C1 segment of cervical spinal cord (tissue), 14 donors: Measurements from ENCODE around the gene DENND2A.
A peak's percentile ranks its signal among the peaks of the same experiment; 100 is the strongest.
"Not testable (repeated sequence)": the region's sequence is repeated elsewhere in the genome, so short reads cannot be mapped to it uniquely, and the experiment has no call there.

Experiments
- DNase-seq, 14 donors: peaks; one replicate each; lab custom pipeline; 2025; lab: John Stamatoyannopoulos, UW

The DENND2A gene

GRCh38 chr7:140592964-140593671 lies 47.5 kb downstream of the DENND2A start:
- DNase-seq: no peak

- no peak for DNase-seq
Observed at GRCh38 chr7:140591180-140591902, 49.3 kb downstream of the DENND2A start.

GRCh38 chr7:140587243-140587642 lies 53.4 kb downstream of the DENND2A start:
- no peak for DNase-seq

- no peak for DNase-seq
Observed at GRCh38 chr7:140586516-140586915, 54.1 kb downstream of the DENND2A start.

- no peak for DNase-seq
Observed at GRCh38 chr7:140585333-140585732, 55.3 kb downstream of the DENND2A start.

GRCh38 chr7:140584195-140584851 lies 56.3 kb downstream of the DENND2A start:
- DNase-seq: no peak

GRCh38 chr7:140581411-140581810 lies 59.2 kb downstream of the DENND2A start:
- peak in 3 of 14 donors; percentile 12 to 47 (median 22) for DNase-seq

- no peak for DNase-seq
Observed at GRCh38 chr7:140577651-140578050, 63.0 kb downstream of the DENND2A start.

GRCh38 chr7:140576589-140576988 lies 64.0 kb downstream of the DENND2A start:
- no peak for DNase-seq

GRCh38 chr7:140571538-140572122 lies 69.0 kb downstream of the DENND2A start:
- DNase-seq: no peak

- no peak for DNase-seq
Observed at GRCh38 chr7:140570120-140570519, 70.5 kb downstream of the DENND2A start.

- no peak for DNase-seq
Observed at GRCh38 chr7:140568021-140568813, 72.4 kb downstream of the DENND2A start.

- not testable (repeated sequence) for DNase-seq
Observed at GRCh38 chr7:140566186-140566585, 74.4 kb downstream of the DENND2A start.

GRCh38 chr7:140565761-140566160 lies 74.9 kb downstream of the DENND2A start:
- DNase-seq: not testable (repeated sequence)

- no peak for DNase-seq
Observed at GRCh38 chr7:140564643-140565042, 76.0 kb downstream of the DENND2A start.

GRCh38 chr7:140562926-140563481 lies 77.6 kb downstream of the DENND2A start:
- DNase-seq: peak in 1 of 14 donors; percentile 9

- DNase-seq: no peak
Observed at GRCh38 chr7:140559410-140559809, 81.2 kb downstream of the DENND2A start.

GRCh38 chr7:140557809-140558518 lies 82.6 kb downstream of the DENND2A start:
- no peak for DNase-seq

GRCh38 chr7:140557069-140557468 lies 83.5 kb downstream of the DENND2A start:
- no peak for DNase-seq

GRCh38 chr7:140553236-140553635 lies 87.4 kb downstream of the DENND2A start:
- not testable (repeated sequence) for DNase-seq
